Activated CD8-positive, alpha-beta memory T cell treated with anti-CD3 and anti-CD28 coated beads for 4 hours (primary cell): Measurements from ENCODE around the gene AP3B1.
"Not testable (repeated sequence)": the region's sequence is repeated elsewhere in the genome, so short reads cannot be mapped to it uniquely, and the experiment has no call there.

Experiments used
- DNase-seq, 2 donors: peaks; one replicate each; pipeline ENCODE4 v3.0.0-alpha.2; 2020; ENCODE audit warnings: low read depth in 2 of 2

Gene AP3B1

DNA sequence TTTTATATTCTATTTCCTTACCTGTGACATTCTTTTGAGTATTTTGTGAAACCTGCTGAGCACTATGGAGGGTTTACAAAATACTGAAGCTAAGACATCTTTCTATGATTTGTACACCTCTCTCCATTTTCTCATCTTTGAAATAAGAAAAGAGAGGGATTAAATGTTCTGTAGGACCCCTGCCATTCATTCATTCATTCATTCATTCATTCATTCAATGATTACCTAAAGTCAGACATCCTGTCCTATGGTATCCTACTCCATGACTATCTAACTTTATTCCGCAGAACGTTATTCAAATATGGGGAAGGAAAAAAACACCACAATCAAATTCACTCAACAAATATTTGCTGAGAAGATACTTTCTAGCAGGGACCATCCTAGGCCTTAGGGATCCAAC lies 51.4 kb downstream of the AP3B1 start:
- DNase-seq, result no peak

DNA sequence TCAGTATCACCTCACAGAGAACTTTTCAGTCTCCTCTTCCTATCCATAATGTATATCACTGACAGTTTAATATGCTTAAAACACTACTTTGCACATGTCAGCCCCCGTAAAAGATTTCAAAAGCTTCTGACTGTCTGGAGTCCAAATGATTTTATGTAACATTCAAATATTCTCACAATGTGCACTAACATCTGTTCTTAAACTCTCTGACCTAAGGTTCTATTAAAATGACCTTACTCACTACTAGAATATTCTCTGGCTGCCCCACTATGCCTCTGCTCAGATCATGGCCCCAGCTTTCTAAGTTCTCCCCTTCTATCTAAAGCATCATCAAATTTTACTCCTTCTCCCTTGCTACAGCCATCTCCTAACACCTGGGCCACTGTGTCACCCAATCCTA lies 52.5 kb downstream of the AP3B1 start:
- no peak for DNase-seq

DNA sequence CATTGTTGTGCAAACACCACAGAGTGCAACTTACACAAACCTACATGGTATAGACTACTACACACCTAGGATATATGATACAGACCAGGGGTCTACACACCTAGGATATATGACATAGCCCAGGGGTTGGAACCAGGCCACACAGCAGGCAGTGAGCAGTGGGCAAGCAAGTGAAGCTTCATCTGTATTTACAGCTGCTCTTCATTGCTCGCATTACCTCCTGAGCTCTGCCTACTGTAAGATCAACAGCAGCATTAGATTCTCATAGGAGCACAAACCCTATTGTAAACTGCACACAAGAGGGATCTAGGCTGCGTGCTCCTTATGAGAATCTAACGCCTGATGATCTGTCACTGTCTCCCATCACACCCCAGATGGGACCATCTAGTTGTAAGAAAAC lies 56.6 kb downstream of the AP3B1 start:
- no peak for DNase-seq

DNA sequence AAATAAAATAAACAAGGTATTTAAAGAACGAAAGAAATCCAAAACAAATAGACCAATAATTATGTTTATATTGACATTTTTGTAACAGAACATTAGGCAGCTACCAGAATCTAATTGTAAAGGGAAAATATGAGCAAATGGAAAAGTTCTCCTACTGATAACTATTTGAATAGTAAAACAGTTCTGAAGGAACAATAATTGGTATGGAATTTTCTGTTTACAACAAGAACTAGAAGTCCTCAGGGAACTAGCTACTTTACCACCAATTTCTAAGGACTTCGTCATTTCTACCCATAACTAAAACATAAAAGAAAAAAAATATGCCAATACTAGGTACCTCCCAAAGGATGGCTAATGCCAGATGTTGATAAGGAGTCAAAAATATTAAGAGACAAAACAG lies 58.5 kb downstream of the AP3B1 start:
- no peak for DNase-seq

DNA sequence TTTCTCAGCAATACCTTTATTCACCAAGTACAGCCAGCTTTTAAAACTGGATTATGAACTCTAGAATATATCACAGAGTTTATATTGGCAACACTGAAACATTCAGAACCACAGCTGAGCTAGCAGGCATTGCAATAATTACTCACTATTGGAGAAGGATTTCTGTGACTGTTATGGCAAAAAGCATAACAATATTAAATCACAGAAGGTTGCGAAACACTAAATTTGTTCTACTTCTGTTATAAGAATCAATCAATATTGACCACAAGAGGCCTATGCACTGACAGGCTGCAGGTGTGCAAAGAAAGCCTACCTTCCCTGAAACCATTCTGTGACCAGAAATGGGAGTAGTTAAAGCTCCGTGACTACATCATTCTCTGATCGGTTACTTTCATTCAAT lies 59.2 kb downstream of the AP3B1 start:
- DNase-seq, result no peak

DNA sequence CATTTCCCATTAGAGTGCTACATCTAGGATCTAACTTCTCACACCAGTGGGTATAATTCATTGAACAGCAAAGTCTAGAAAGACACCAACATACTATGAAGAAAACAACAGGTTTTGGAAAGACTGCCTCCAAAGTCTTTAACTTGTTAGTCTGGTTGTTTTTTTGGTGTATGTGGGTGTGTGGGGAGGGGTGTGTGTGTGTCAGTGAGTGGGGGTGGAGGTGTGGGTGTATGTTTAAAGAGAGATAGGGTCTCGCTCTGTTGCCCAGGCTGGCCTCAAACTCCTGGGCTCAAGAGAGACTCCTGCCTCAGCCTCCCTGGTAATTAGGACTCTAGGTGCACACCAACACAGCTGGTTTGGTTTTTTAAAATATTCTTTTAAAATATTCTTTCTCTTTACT lies 59.7 kb downstream of the AP3B1 start:
- no peak for DNase-seq

DNA sequence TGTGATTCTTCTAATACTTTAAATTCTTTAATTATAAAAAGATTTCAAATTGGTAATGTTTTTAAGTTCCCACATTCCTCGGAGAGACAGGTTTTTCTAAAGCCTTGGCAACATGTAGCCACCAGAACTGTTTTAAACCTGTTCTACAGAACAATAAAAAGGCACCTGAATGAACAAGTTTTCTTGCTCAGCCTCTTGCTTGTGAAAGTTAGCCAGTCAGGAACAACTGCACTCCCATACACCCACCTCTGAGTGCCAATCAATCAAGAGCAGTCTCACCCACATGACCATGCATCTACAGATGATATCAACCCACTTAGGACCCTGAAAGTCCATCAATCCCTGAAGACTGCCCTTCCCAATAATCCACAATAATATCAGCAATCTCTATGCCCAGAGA lies 62.3 kb downstream of the AP3B1 start:
- no peak for DNase-seq

DNA sequence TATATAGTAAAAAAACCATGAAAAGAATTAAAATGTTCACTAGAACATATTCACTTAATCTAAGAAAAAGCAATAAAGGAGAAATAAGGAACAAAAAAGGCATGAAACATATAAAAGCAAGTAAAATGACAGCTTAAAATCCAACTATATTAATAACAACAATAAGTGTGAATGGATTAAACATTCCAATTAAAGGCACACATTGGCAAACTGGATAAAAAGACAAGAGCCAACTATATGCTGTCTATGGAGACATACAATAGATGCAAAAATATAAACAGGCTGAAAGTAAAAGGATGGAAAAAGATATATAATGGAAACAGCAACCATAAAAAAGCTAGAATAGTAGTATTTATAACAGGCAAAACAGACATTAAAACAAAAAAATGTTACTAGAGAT lies 70.1 kb downstream of the AP3B1 start:
- DNase-seq, result no peak

DNA sequence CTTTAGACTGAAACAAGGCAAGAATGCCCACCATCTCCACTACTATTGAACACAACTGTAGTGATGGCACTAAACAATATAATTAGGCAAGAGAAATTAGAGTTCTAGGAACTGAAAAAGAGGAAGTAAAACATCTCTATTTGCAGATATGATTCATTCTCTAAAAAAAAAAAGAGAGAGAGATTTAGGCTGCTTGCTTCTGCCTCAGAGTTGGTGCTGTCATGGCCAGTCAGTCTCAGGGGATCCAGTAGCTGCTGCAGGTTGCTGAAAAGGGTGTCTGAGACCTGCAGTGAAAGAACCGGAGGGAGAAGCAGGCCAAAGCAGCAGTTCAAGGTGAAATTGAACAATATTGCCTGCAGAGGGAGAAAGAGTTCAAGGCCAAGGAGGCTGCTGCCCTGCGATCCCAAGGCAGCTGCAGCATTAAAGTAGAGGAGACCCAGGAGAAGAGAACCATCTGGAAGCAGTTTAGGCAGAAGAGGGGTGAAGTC lies 72.5 kb downstream of the AP3B1 start:
- no peak for DNase-seq

DNA sequence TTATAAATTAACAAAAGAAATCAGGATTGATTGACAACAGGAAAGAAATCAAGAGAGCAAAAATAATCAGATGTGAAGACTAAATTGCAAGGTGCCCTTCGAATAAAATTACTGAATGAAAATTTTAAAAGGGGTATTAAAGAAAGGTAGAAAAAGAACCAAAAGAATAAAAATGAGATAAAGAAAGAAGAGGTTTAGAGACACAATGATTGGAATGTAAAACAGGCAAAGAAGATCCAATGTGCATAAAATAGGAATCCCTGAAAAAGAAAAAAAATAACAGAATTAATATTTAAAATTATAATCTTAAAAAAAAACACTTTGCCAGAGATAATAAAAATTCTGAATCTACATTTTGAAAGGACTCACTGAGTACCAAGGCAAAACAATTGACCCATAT lies 73.0 kb downstream of the AP3B1 start:
- no peak for DNase-seq

DNA sequence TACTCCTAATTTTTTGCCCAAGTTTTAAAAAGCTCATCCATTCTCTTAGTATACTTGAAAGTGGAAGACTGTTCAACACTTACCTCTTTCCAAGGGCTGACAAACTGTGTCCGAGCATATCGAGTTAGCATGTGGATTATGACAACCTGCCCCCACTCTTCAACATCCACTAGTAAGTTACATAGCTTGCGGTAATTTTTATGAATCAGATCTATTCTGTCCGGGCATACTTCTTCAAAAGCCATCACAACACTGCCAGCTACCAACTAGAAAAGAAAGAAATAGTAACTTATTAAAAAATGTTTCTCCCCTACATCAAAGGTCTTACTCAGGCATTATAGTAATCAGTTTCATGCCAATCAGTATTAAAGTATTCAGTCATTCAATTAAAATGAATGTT lies 78.5 kb downstream of the AP3B1 start:
- no peak for DNase-seq

DNA sequence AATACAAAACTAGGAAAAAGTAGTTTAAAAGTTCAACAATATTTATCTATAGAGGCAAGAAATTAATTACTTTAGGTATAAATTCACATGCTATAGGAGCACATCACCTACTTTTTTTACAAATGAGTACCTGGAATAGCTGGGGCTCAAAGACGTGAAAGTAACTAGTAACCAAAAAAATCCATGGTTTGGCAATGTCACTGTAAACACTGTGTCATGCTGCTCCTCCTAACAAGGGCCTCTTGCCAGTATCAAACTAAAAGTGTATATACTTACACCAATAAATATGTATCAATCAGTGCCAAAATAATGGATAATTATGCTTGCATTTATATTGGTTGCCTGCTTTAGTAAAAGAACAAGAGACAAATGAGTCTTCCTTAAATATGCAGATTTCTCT lies 78.9 kb downstream of the AP3B1 start:
- no peak for DNase-seq

DNA sequence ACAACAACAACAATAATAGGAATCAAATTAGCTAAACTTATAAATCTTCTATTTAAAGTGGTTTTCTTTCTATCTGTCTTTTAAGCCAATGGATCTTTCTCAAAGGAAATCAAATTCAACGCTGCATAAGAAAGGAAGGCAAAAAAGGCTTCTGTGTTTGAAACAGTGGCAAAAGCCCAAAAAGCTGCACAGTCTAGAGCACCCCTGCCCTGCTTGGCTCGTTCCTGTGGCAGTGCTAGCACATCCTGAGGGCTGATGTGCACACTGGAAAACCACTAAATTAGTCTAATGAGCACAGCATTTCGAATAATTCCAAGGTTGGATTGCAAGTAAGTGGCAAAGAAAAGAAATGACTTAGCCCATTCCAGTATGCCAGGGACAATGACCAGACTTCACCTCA lies 80.7 kb downstream of the AP3B1 start:
- DNase-seq, result no peak

DNA sequence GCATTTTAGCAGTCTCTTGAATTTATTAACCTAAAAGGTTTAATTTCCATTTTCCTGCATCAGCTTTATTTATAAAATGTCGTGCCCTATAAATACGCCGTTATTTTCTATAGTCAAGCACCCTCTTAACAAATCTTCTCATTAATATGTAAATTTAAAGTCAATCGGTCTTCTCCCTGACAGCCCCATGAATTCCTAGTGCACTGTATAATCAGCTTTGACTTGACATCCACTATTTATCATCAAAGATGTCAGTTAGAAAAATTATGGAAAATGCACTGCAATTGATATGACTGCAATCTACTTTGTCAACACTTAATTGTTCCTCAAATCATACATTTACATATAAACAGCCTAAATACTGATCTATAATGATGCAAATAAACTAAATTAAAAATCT lies 83.4 kb downstream of the AP3B1 start:
- no peak for DNase-seq

DNA sequence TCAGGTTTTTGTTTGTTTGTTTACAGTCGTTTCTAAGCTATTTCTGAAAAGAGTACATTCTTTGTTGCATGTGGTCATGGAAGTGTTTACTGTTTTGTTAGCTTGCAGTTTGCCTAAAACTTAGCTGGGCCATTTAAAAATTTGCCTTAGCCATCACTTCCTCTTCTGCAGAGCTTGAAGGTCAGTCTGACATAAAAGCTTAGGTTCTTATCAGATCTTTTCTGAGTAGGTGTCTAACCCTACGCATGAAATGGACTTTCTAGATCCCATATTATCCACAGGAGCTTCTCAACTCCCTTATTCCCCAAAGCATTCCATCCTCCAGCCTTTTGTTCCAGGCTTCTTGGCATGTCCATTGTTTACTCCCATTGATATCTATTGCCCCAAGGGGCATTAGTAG lies 90.3 kb downstream of the AP3B1 start:
- DNase-seq, result no peak

DNA sequence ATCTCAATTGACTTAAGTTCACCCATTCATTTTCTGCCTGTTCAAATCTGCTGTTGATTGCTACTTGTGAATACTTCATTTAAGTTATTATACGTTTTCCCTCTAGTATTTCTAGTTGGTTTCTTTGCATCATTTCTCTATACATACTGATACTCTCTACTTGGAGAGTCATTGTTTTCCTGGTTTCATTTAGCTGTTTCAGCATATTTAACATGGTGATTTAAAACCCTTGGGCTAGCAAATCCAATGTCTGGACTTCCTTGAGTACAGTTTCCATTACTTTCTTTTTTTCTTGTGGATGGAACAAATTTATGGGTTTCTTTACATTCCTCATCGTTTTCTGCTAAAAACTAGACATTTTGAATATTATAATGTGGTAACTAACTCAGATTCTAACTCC lies 90.7 kb downstream of the AP3B1 start:
- no peak for DNase-seq

DNA sequence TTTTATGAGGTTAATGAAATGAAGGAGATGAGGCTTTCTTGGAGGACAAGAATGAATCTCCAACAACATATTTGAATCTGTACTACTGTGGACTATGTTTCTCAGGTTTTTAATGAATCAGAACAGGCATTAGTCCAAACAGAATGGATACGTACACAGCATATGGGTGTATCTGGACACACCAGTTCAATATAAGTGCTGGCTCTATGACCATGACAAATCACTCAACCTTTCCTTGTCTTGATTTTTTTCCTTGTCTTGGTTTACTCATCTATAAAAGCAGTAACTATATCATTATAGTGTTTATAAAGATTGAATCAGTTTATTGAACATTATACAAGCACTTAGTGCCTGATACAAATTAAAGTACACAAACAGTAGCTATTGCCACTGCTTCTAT lies 104.1 kb downstream of the AP3B1 start:
- no peak for DNase-seq

DNA sequence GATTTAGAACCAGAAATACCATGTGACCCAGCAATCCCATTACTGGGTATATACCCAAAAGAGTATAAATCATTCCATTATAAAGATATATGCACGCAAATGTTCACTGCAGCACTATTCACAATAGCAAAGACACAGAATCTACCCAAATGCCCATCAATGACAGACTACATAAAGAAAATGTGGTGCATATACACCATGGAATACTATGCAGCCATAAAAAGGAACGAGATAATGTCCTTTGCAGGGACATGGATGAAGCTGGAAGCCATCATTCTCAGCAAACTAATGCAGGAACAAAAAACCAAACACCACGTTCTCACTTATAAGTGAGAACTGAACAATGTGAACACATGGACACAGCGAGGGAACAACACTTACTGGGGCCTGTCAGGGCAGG lies 105.8 kb downstream of the AP3B1 start:
- not testable (repeated sequence) for DNase-seq

DNA sequence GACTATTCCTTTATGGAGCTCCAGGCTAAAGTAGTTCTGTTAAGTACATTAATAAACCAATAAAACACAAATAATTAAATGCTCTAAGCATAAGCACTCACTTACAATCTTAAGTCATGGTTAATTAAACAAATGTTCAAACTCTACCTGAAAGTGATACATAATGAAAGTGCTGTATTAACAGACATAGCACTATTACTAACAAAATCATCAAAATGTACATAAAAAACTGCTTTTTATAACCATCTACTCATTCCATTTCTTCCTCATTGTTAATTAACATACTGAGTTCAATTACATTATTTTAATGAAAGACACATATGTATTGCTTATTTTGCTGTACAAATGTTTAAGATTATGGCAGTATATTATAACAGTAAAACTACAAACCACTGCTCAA lies 107.3 kb downstream of the AP3B1 start:
- no peak for DNase-seq

DNA sequence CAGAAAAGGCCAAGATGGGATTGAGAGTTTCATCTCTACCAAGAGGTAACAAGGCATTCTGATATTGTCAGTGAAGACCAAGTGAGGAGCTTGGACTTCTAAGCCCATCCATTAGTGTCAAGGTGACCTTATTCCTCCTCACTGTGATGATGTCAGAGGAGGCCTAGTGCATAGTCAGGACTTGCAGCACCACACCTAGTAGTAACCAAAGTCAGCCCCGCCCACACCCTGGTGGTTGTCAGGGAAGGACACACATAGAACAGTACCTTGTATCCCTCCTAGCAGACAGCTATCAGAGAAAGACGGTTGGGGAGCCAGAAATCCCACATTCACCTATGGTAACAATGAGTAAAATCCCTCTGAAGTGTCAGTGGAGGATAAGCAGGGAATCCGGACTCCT lies 111.7 kb downstream of the AP3B1 start:
- no peak for DNase-seq

DNA sequence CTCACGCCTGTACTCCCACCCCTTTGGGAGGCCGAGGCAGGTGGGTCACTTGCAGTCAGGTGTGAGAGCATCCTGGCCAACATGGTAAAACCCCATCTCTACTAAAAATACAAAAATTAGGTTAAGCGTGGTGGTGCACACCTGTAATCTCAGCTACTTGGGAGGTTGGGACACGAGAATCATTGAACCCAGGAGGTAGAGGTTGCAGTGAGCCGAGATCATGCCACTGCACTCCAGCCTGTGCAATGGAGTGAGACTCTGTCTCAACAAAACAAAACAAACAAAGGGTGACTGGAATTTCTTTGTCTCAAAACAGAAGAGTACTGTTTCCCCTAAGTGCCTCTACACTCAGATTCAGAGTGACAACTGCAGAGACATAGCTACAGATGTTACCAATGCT lies 116.1 kb downstream of the AP3B1 start:
- no peak for DNase-seq

DNA sequence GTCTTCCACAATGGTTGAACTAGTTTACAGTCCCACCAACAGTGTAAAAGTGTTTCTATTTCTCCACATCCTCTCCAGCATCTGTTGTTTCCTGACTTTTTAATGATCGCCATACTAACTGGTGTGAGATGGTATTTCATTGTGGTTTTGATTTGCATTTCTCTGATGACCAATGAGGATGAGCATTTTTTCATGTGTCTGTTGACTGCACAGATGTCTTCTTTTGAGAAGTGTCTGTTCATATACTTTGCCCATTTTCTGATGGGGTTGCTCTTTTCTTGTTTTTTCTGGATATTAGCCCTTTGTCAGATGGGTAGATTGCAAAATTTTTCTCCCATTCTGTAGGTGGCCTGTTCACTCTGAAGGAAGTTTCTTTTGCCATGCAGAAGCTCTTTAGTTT lies 124.2 kb downstream of the AP3B1 start:
- DNase-seq, result not testable (repeated sequence)

DNA sequence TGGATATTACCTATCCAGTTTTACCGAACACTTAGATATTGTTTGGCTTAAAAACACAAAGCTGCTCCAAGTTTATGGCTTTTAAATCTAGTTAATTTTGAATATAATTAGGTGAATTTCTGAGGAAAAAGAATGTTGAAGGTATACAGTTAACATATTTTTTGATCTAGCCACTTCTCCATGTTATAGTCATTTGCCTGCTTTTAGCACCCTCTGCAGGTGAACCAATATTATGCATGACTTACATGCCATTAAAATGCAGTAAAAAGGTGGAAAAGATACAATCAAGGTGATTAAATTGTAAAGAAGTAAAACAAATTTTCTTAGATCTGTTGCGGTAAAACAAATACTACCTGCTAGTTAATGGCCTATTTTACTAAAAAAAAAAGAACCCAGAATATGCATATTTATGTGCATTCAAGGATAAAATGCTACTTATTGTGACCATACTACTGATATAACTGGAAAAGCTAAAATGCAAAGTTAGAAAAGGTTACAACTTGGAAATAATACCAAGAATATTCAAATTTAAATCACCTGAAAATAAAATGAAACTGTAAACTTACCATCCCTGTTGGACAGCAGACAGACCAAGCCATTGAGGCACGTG lies 132.1 kb downstream of the AP3B1 start:
- no peak for DNase-seq

DNA sequence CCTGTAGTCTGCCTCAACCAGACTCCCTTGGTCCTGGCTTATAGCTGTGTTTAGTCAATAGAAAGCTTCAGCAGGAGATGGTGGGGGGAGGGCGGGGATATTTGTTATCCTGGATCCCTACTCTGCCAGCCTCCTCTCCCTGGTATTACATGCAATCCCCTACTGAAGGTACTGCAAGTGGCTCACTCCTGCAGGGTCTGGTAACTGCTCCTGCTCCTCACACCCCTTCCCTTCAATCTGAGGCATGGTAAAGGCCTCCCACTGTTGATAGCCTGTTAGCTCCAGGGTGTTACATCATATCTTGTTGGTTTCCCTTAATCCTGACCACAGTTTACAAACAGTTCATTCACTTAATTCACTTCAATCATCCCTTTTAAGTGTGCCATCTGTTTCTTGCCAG lies 137.5 kb downstream of the AP3B1 start:
- no peak for DNase-seq
